H9 (cell line): Measurements from ENCODE around the gene ZNF423. TPM values are rescaled to one million over a fixed set of nuclear protein-coding genes. Genes with fewer than 3 reads are reported as not detected.
A peak's percentile ranks its signal among the peaks of the same experiment; 100 is the strongest.
"Not testable (repeated sequence)": the region's sequence is repeated elsewhere in the genome, so short reads cannot be mapped to it uniquely, and the experiment has no call there.

Experiments used
- DNase-seq: peaks from one replicate; pipeline ENCODE4 v3.0.0-alpha.2; 2017
- H2AFZ ChIP-seq: one replicate; pipeline ENCODE4 v1.6.1; 2013; ENCODE audit warnings: mild to moderate bottlenecking, low read length, control low read depth, moderate library complexity
- H2AK5ac ChIP-seq: 2 replicates; pipeline ENCODE4 v1.6.1; 2013; ENCODE audit warnings: low read length, control low read depth, mixed read lengths; ENCODE audit not compliant: insufficient read length
- H2BK120ac ChIP-seq: one replicate; pipeline ENCODE4 v1.6.1; 2013; ENCODE audit warnings: low read depth, mild to moderate bottlenecking, low read length, control low read depth, inconsistent platforms; ENCODE audit not compliant: poor library complexity, severe bottlenecking
- H2BK12ac ChIP-seq: 2 replicates; pipeline ENCODE4 v1.6.1; 2013; ENCODE audit warnings: low read length, control low read depth, mixed read lengths, low read depth; ENCODE audit not compliant: insufficient read length
- H2BK15ac ChIP-seq: 2 replicates; pipeline ENCODE4 v1.6.1; 2013; ENCODE audit warnings: low read depth, low read length, control low read depth
- H2BK20ac ChIP-seq: one replicate; pipeline ENCODE4 v1.6.1; 2013; ENCODE audit warnings: low read depth, mild to moderate bottlenecking, low read length, control low read depth, inconsistent platforms; ENCODE audit not compliant: poor library complexity, severe bottlenecking
- H2BK5ac ChIP-seq: 2 replicates; pipeline ENCODE4 v1.6.1; 2013; ENCODE audit warnings: low read length, control low read depth, mixed read lengths; ENCODE audit not compliant: insufficient read length
- H3K14ac ChIP-seq: 2 replicates; pipeline ENCODE4 v1.6.1; 2013; ENCODE audit warnings: low read length, control low read depth; ENCODE audit not compliant: insufficient read depth
- H3K18ac ChIP-seq: 2 replicates; pipeline ENCODE4 v1.6.1; 2013; ENCODE audit warnings: low read depth, mild to moderate bottlenecking, mixed read lengths, low read length, control low read depth; ENCODE audit not compliant: insufficient read length
- H3K23ac ChIP-seq: 2 replicates; pipeline ENCODE4 v1.6.1; 2013; ENCODE audit warnings: low read length, control low read depth, mixed read lengths, low read depth; ENCODE audit not compliant: insufficient read length
- H3K23me2 ChIP-seq: 2 replicates; pipeline ENCODE4 v1.6.1; 2013; ENCODE audit warnings: low read depth, mild to moderate bottlenecking, mixed read lengths, low read length, control low read depth; ENCODE audit not compliant: insufficient read length, poor library complexity, severe bottlenecking
- H3K27ac ChIP-seq: 2 replicates; pipeline ENCODE4 v1.5.1; 2013; ENCODE audit warnings: low read length, control low read depth, mixed read lengths, low read depth; ENCODE audit not compliant: insufficient read length
- H3K27me3 ChIP-seq: 2 replicates; pipeline ENCODE4 v1.6.1; 2013; ENCODE audit warnings: low read length, control low read depth, inconsistent platforms; ENCODE audit not compliant: insufficient read depth
- H3K4ac ChIP-seq: 2 replicates; pipeline ENCODE4 v1.6.1; 2013; ENCODE audit warnings: low read depth, mild to moderate bottlenecking, control low read depth, inconsistent platforms, low read length, moderate library complexity
- H3K4me1 ChIP-seq: 2 replicates; pipeline ENCODE4 v1.6.1; 2013; ENCODE audit warnings: low read length, control low read depth, inconsistent platforms; ENCODE audit not compliant: insufficient read depth
- H3K4me2 ChIP-seq: 2 replicates; pipeline ENCODE4 v1.6.1; 2013; ENCODE audit warnings: low read length, control low read depth, mixed read lengths; ENCODE audit not compliant: insufficient read length, insufficient read depth
- H3K56ac ChIP-seq: 2 replicates; pipeline ENCODE4 v1.6.1; 2013; ENCODE audit warnings: low read depth, mild to moderate bottlenecking, mixed read lengths, low read length, control low read depth; ENCODE audit not compliant: insufficient read length
- H3K79me1 ChIP-seq: 2 replicates; pipeline ENCODE4 v1.6.1; 2013; ENCODE audit warnings: low read depth, mild to moderate bottlenecking, moderate library complexity, low read length, control low read depth, inconsistent platforms; ENCODE audit not compliant: insufficient read depth, poor library complexity, severe bottlenecking
- H3K79me2 ChIP-seq: 2 replicates; pipeline ENCODE4 v1.6.1; 2013; ENCODE audit warnings: low read length, control low read depth, inconsistent platforms; ENCODE audit not compliant: insufficient read depth
- H3K9ac ChIP-seq: 2 replicates; pipeline ENCODE4 v1.6.1; 2013; ENCODE audit warnings: low read length, control low read depth, mixed read lengths; ENCODE audit not compliant: insufficient read length; ENCODE audit errors: extremely low read depth
- H3K9me3 ChIP-seq: one replicate; pipeline ENCODE4 v1.6.1; 2013; ENCODE audit warnings: low read depth, low read length, inconsistent platforms; ENCODE audit not compliant: control insufficient read depth
- H3T11ph ChIP-seq: one replicate; pipeline ENCODE4 v1.6.1; 2013; ENCODE audit warnings: mild to moderate bottlenecking, low read length, control low read depth, inconsistent platforms
- H4K20me1 ChIP-seq: one replicate; pipeline ENCODE4 v1.6.1; 2013; ENCODE audit not compliant: control insufficient read depth, insufficient read length, insufficient read depth
- H4K5ac ChIP-seq: 2 replicates; pipeline ENCODE4 v1.6.1; 2013; ENCODE audit warnings: low read depth, mild to moderate bottlenecking, mixed read lengths, low read length, control low read depth; ENCODE audit not compliant: insufficient read length
- H4K8ac ChIP-seq: replicated peaks from 2 replicates; pipeline ENCODE4 v1.6.1; 2013; ENCODE audit warnings: low read length, control low read depth, mixed read lengths, low read depth; ENCODE audit not compliant: insufficient read length
- H4K91ac ChIP-seq: 2 replicates; pipeline ENCODE4 v1.6.1; 2013; ENCODE audit warnings: low read depth, mild to moderate bottlenecking, moderate library complexity, mixed read lengths, low read length, control low read depth; ENCODE audit not compliant: insufficient read length
- H3K27ac Mint-ChIP-seq, 3 experiments: 2 replicates in 2 of 3; 3 replicates in 1 of 3; pipeline ENCODE4 v1.8.0; 2020 to 2021; ENCODE audit warnings: mixed read lengths in 3 of 3, mild to moderate bottlenecking in 1 of 3, moderate library complexity in 1 of 3
- H3K27me3 Mint-ChIP-seq: 2 replicates; pipeline ENCODE4 v1.8.0; 2021; ENCODE audit warnings: low read depth, mild to moderate bottlenecking, moderate library complexity, mixed read lengths
- H3K36me3 Mint-ChIP-seq, 3 experiments: 2 replicates in 2 of 3; 3 replicates in 1 of 3; pipeline ENCODE4 v1.8.0; 2020 to 2021; ENCODE audit warnings: low read depth in 3 of 3, mixed read lengths in 3 of 3; ENCODE audit not compliant: insufficient read depth in 1 of 3
- H3K4me1 Mint-ChIP-seq, 2 experiments: 2 replicates each; pipeline ENCODE4 v1.8.0; 2020; ENCODE audit warnings: mixed read lengths in 2 of 2
- H3K4me3 Mint-ChIP-seq, 2 experiments: 2 replicates in 1 of 2; 3 replicates in 1 of 2; pipeline ENCODE4 v1.8.0; 2020 to 2021; ENCODE audit warnings: mild to moderate bottlenecking in 2 of 2, mixed read lengths in 2 of 2, moderate library complexity in 1 of 2
- H3K9me3 Mint-ChIP-seq, 2 experiments: 2 replicates in 1 of 2; 3 replicates in 1 of 2; pipeline ENCODE4 v1.8.0; 2020; ENCODE audit warnings: mild to moderate bottlenecking in 2 of 2, mixed read lengths in 2 of 2, moderate library complexity in 1 of 2
- CTCF ChIP-seq: fragments of 200-600 bp; sonication (generic); conservative IDR thresholded peaks from 3 replicates; pipeline ENCODE4 v1.8.0; 2021; ENCODE audit warnings: antibody characterized with exemption, mild to moderate bottlenecking
- WGBS: extraction: QIAGEN DNeasy Blood & Tissue Kit; methylation state at CpG from one replicate; pipeline ENCODE4 v1.1.7; 2013; ENCODE audit warnings: missing lambda C conversion rate, low lambda C conversion rate, mixed read lengths; ENCODE audit not compliant: insufficient read length; ENCODE audit errors: extremely low coverage; 5-methylcytosine and 5-hydroxymethylcytosine counted together
- total RNA-seq: library from RNA; stranded (reverse); gene quantifications from 2 replicates; pipeline ENCODE4 v1.2.1, GENCODE V29; 2021

Gene ZNF423
- total RNA-seq, 1 experiment from 2014 or later: 51.5 TPM

GRCh38 chr16:49510141-49510540 is 345.8 kb downstream of the ZNF423 start:
- no peak overlapping the region for H4K91ac ChIP-seq
- Mint-ChIP-seq H3K4me1 (no peaks in the 10 kb centered on the region), H3K27me3 (no peaks in the 10 kb centered on the region), H3K36me3 (peaks cover 0 to 7% (median 4%) of the 10 kb centered on the region in 3 experiments; a peak in 3 of 7 replicates), H3K9me3 (no peaks in the 10 kb centered on the region), H3K27ac (peak overlapping the region in 1 of 3 experiments; percentile 70; a peak in 1 of 7 replicates), H3K4me3 (no peak overlapping the region)
- H3T11ph ChIP-seq: no peak overlapping the region
- H3K14ac ChIP-seq: no peak overlapping the region
- no peaks in the 10 kb centered on the region for H3K4me1 ChIP-seq
- no CpG with 5 or more reads among the region's 8 CpGs for WGBS
- no peaks in the 10 kb centered on the region for H3K79me2 ChIP-seq
- H3K23ac ChIP-seq: no peak overlapping the region
- H3K23me2 ChIP-seq: no peaks in the 10 kb centered on the region
- DNase-seq: no peak
- no peak overlapping the region for H3K27ac ChIP-seq
- H2AK5ac ChIP-seq: no peak overlapping the region
- H3K79me1 ChIP-seq: no peaks in the 10 kb centered on the region
- H2BK15ac ChIP-seq: no peak overlapping the region
- H4K8ac ChIP-seq: no peak overlapping the region
- no peak overlapping the region for H2BK120ac ChIP-seq
- H4K5ac ChIP-seq: no peak overlapping the region
- H3K18ac ChIP-seq: no peak overlapping the region
- H3K27me3 ChIP-seq: no peaks in the 10 kb centered on the region
- H2BK12ac ChIP-seq: no peak overlapping the region
- H3K4me2 ChIP-seq: no peak overlapping the region
- no peak overlapping the region for H3K9ac ChIP-seq
- H2BK5ac ChIP-seq: no peak overlapping the region
- H3K9me3 ChIP-seq: no peaks in the 10 kb centered on the region
- TF ChIP-seq CTCF: no peak
- H2AFZ ChIP-seq: no peak overlapping the region
- H3K56ac ChIP-seq: no peak overlapping the region
- H2BK20ac ChIP-seq: no peak overlapping the region
- no peak overlapping the region for H3K4ac ChIP-seq
- peaks cover 2% of the 10 kb centered on the region for H4K20me1 ChIP-seq

GRCh38 chr16:49506058-49507013 is 349.6 kb downstream of the ZNF423 start:
- not testable (repeated sequence) for H3T11ph ChIP-seq, H2AFZ ChIP-seq, H3K27ac ChIP-seq, H3K79me2 ChIP-seq, H3K4me1 Mint-ChIP-seq, H2BK5ac ChIP-seq, H2BK120ac ChIP-seq, H3K9me3 Mint-ChIP-seq, H3K27me3 ChIP-seq, H2BK20ac ChIP-seq, H3K36me3 Mint-ChIP-seq, H4K8ac ChIP-seq, H4K20me1 ChIP-seq, H3K9me3 ChIP-seq, H3K23ac ChIP-seq, H2BK15ac ChIP-seq, H3K4me3 Mint-ChIP-seq, DNase-seq, H4K5ac ChIP-seq, H2BK12ac ChIP-seq, H3K27ac Mint-ChIP-seq, H3K14ac ChIP-seq, H3K9ac ChIP-seq, H4K91ac ChIP-seq, H3K4me2 ChIP-seq, H2AK5ac ChIP-seq, H3K4me1 ChIP-seq, H3K23me2 ChIP-seq, H3K56ac ChIP-seq, H3K79me1 ChIP-seq, H3K18ac ChIP-seq, H3K4ac ChIP-seq, H3K27me3 Mint-ChIP-seq
- WGBS: 86% methylated on average over 3 of the region's 8 CpGs
